HUDEP-2 (cell line): Measurements from ENCODE around the gene TSPAN13.
A peak's percentile ranks its signal among the peaks of the same experiment; 100 is the strongest.

ENCODE experiments used
- DNase-seq, 76 experiments: peaks; one replicate each; lab custom pipeline; 2025; ENCODE audit not compliant: unreplicated experiment in 76 of 76; lab: John Stamatoyannopoulos, UW

The TSPAN13 gene

GRCh38 chr7:16770657-16771329 is 17.2 kb downstream of the TSPAN13 start:
- DNase-seq = no peak

GRCh38 chr7:16773326-16773725 is 19.8 kb downstream of the TSPAN13 start:
- peak in 56 of 76 experiments; percentile 4 to 81 (median 38) for DNase-seq

- no peak for DNase-seq
Measured at GRCh38 chr7:16773884-16774283, 20.3 kb downstream of the TSPAN13 start.

- peak in 20 of 76 experiments; percentile 10 to 52 (median 28) for DNase-seq
Measured at GRCh38 chr7:16774294-16774693, 20.7 kb downstream of the TSPAN13 start.

- no peak for DNase-seq
Measured at GRCh38 chr7:16774986-16775385, 21.4 kb downstream of the TSPAN13 start.

GRCh38 chr7:16776053-16776452 is 22.5 kb downstream of the TSPAN13 start:
- DNase-seq = no peak

GRCh38 chr7:16778476-16778875 is 24.9 kb downstream of the TSPAN13 start:
- no peak for DNase-seq

GRCh38 chr7:16779051-16779450 is 25.5 kb downstream of the TSPAN13 start:
- DNase-seq = no peak

- DNase-seq = no peak
Measured at GRCh38 chr7:16780596-16780995, 27.0 kb downstream of the TSPAN13 start.

- no peak for DNase-seq
Measured at GRCh38 chr7:16785321-16785720, 31.8 kb downstream of the TSPAN13 start.

GRCh38 chr7:16785846-16786245 is 32.3 kb downstream of the TSPAN13 start:
- no peak for DNase-seq

GRCh38 chr7:16786257-16786656 is 32.7 kb downstream of the TSPAN13 start:
- no peak for DNase-seq

- DNase-seq = no peak
Measured at GRCh38 chr7:16787127-16787526, 33.6 kb downstream of the TSPAN13 start.

- no peak for DNase-seq
Measured at GRCh38 chr7:16791071-16791470, 37.5 kb downstream of the TSPAN13 start.

GRCh38 chr7:16791905-16792698 is 38.5 kb downstream of the TSPAN13 start:
- DNase-seq = no peak

- no peak for DNase-seq
Measured at GRCh38 chr7:16794986-16795385, 41.4 kb downstream of the TSPAN13 start.

- no peak for DNase-seq
Measured at GRCh38 chr7:16795624-16796023, 42.1 kb downstream of the TSPAN13 start.

- peak in 22 of 76 experiments; percentile 4 to 43 (median 21) for DNase-seq
Measured at GRCh38 chr7:16801111-16801542, 47.6 kb downstream of the TSPAN13 start.

- DNase-seq = no peak
Measured at GRCh38 chr7:16801579-16801978, 48.0 kb downstream of the TSPAN13 start.

GRCh38 chr7:16803125-16803524 is 49.6 kb downstream of the TSPAN13 start:
- no peak for DNase-seq

- DNase-seq = no peak
Measured at GRCh38 chr7:16803881-16804673, 50.5 kb downstream of the TSPAN13 start.
